ENCODE data around the gene CREBBP. TPM values are rescaled to one million over a fixed set of nuclear protein-coding genes. Genes with fewer than 3 reads are reported as not detected.

The CREBBP gene
- total and polyA plus RNA-seq, 2 experiments from 2014 or later = 36.9 to 54.8 TPM

- TF ChIP-seq REST (IDR thresholded peaks at IDR 0.05; ENCODE audit: unreplicated experiment) (no peak), STAT1 (IDR thresholded peaks at IDR 0.05; ENCODE audit: unreplicated experiment) (no peak), JUNB (IDR thresholded peaks at IDR 0.05; ENCODE audit: unreplicated experiment) (no peak), EZH2 (IDR thresholded peaks at IDR 0.05; ENCODE audit: low read depth, unreplicated experiment) (no peak), ETS1 (IDR thresholded peaks at IDR 0.05) (no peak)
Measured at GRCh38 chr16:3720418-3720817, 160.1 kb downstream of the CREBBP start (continued).

- Mint-ChIP-seq H3K36me3 (ENCODE audit: low read depth) (peaks cover 19% of the 10 kb centered on the region), H3K27ac (no peak overlapping the region), H3K4me1 (peaks cover 19% of the 10 kb centered on the region), H3K4me3 (peak overlapping the region; percentile 96; the same call in 2 of the 3 replicates), H3K9me3 (no peaks in the 10 kb centered on the region), H3K27me3 (ENCODE audit: insufficient read depth, low read depth, poor library complexity) (peaks cover 17% of the 10 kb centered on the region)
- Histone ChIP-seq H3K36me3 (ENCODE audit: insufficient read depth) (no peaks in the 10 kb centered on the region), H3K4me2 (no peak overlapping the region; the same call in 1 of the 2 replicates), H3K27me3 (ENCODE audit: insufficient read depth) (no peaks in the 10 kb centered on the region), H3K9me2 (ENCODE audit: insufficient read depth) (no peaks in the 10 kb centered on the region), H3K27ac (ENCODE audit: low read depth) (no peak overlapping the region), H3K4me3 (no peak overlapping the region; the same call in 1 of the 2 replicates), H2AFZ (no peak overlapping the region), H3K79me2 (replicated peaks; ENCODE audit: insufficient read depth) (peaks cover 35% of the 10 kb centered on the region), H3K4me1 (ENCODE audit: insufficient read depth) (peaks cover 15% of the 10 kb centered on the region), H4K20me1 (replicated peaks; ENCODE audit: insufficient read depth) (peaks cover 23% of the 10 kb centered on the region), H3F3A (replicated peaks; ENCODE audit: low read depth) (0 out of 2 replicates have a peak, but pooled peaks cover 7% of the 10 kb centered on the region)
- DNase-seq (ENCODE audit: low spot score) = no peak
- no peak for TF ChIP-seq ETS1 (IDR thresholded peaks at IDR 0.05)
- TF ChIP-seq NANOG (IDR thresholded peaks at IDR 0.05; ENCODE audit: borderline replicate concordance) = no peak
- no peak for TF ChIP-seq EZH2phosphoT487 (IDR thresholded peaks at IDR 0.05; ENCODE audit: unreplicated experiment)
- no peak for TF ChIP-seq JUNB (IDR thresholded peaks at IDR 0.05; ENCODE audit: unreplicated experiment)
- TF ChIP-seq CTCF (conservative IDR thresholded peaks at IDR 0.05; ENCODE audit: low read depth in 2 of 2) = no peak
- TF ChIP-seq STAT1 (IDR thresholded peaks at IDR 0.05; ENCODE audit: unreplicated experiment) = no peak
- ATAC-seq = no peak
Measured at GRCh38 chr16:3718628-3719027, 161.9 kb downstream of the CREBBP start.
